ENCODE results near the gene PPP4C.

DNA sequence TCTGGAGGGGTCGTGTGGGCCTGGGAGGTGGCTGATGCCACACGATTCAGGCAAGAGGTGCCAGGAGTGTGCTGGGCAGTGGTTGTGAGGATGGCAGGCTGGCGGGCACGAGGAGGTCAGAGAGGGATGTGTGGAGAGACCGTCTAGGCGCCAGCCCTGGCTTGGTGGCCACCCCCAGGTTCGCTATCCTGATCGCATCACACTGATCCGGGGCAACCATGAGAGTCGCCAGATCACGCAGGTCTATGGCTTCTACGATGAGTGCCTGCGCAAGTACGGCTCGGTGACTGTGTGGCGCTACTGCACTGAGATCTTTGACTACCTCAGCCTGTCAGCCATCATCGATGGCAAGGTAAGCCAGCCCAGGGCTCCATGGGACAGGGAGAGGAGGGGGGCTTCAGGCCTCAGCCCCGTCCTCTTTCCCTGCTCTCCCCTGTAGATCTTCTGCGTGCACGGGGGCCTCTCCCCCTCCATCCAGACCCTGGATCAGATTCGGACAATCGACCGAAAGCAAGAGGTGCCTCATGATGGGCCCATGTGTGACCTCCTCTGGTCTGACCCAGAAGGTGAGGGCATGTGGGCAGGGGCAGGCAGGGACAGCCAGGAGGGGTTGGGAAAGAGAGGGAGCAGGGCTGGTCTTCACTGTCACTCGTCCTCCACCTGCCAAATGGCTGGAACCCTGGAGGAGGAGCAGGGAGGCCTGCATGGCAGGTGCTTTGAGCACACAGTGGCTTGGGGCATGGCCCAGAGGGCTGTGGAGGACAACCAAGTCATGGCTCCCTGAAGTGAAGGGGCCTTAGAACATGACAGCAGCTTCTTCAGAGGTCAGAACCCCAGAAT, 7.6 kb downstream of the PPP4C start:
- TF ChIP-seq RAD21 (IDR thresholded peaks at IDR 0.05 in 1 of 2, conservative IDR thresholded peaks at IDR 0.05 in 1 of 2; ENCODE audit: low read depth in 2 of 2, low read length in 2 of 2) (no peak), POLR2AphosphoS5 (IDR thresholded peaks at IDR 0.05; ENCODE audit: low read depth, low read length) (0 out of 2 replicates have a peak, but pooled peaks have one; percentile 18), TBP (IDR thresholded peaks at IDR 0.05; ENCODE audit: low read depth, low read length) (no peak)
- TF ChIP-seq, protein P1, sequence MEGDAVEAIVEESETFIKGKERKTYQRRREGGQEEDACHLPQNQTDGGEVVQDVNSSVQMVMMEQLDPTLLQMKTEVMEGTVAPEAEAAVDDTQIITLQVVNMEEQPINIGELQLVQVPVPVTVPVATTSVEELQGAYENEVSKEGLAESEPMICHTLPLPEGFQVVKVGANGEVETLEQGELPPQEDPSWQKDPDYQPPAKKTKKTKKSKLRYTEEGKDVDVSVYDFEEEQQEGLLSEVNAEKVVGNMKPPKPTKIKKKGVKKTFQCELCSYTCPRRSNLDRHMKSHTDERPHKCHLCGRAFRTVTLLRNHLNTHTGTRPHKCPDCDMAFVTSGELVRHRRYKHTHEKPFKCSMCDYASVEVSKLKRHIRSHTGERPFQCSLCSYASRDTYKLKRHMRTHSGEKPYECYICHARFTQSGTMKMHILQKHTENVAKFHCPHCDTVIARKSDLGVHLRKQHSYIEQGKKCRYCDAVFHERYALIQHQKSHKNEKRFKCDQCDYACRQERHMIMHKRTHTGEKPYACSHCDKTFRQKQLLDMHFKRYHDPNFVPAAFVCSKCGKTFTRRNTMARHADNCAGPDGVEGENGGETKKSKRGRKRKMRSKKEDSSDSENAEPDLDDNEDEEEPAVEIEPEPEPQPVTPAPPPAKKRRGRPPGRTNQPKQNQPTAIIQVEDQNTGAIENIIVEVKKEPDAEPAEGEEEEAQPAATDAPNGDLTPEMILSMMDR (IDR thresholded peaks at IDR 0.05; ENCODE audit: control extremely low read depth in 1 of 3, insufficient read depth in 1 of 3, low read depth in 1 of 3, low read length in 3 of 3) = no peak
- TF ChIP-seq, protein P2, sequence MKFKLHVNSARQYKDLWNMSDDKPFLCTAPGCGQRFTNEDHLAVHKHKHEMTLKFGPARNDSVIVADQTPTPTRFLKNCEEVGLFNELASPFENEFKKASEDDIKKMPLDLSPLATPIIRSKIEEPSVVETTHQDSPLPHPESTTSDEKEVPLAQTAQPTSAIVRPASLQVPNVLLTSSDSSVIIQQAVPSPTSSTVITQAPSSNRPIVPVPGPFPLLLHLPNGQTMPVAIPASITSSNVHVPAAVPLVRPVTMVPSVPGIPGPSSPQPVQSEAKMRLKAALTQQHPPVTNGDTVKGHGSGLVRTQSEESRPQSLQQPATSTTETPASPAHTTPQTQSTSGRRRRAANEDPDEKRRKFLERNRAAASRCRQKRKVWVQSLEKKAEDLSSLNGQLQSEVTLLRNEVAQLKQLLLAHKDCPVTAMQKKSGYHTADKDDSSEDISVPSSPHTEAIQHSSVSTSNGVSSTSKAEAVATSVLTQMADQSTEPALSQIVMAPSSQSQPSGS (IDR thresholded peaks at IDR 0.05; ENCODE audit: low read length) = no peak
